ENCODE measurements around the gene PCID2.
A peak's percentile ranks its signal among the peaks of the same experiment; 100 is the strongest.
"Not testable (repeated sequence)": the region's sequence is repeated elsewhere in the genome, so short reads cannot be mapped to it uniquely, and the experiment has no call there.

The PCID2 gene

GRCh38 chr13:113169277-113170272 lies 38.9 kb downstream of the PCID2 start:
- H3K4me1 Mint-ChIP-seq (ENCODE audit: low read depth): peaks cover 27% of the 10 kb centered on the region
- no peak for DNase-seq
- no peaks in the 10 kb centered on the region for H3K27me3 Mint-ChIP-seq
- no peak overlapping the region for H3K4me3 Mint-ChIP-seq
- peaks cover 4% of the 10 kb centered on the region for H3K9me3 Mint-ChIP-seq
- peaks cover 71% of the 10 kb centered on the region for H3K36me3 Mint-ChIP-seq (ENCODE audit: low read depth)
- no peak overlapping the region for H3K27ac Mint-ChIP-seq

DNA sequence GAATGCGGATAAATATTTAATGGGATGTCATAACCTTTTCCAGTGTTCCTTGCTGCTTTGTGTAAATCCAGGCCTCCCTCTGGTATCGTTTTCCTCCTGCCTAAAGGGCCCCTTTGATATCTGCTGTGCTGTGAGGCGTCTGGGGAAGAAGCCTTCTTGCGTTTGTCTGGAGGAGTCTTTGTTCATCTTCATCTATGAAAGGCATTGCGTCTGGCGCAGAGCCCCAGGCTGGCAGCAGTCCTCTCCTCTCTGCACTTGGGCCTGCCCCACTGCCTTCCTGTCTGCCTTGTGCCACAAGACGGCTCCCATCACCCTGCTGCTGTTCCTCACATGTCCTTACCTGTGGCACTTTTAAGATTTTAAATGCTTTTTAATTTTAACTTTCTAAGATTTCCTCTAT lies 40.3 kb downstream of the PCID2 start:
- no peak overlapping the region for H3K27ac Mint-ChIP-seq

DNA sequence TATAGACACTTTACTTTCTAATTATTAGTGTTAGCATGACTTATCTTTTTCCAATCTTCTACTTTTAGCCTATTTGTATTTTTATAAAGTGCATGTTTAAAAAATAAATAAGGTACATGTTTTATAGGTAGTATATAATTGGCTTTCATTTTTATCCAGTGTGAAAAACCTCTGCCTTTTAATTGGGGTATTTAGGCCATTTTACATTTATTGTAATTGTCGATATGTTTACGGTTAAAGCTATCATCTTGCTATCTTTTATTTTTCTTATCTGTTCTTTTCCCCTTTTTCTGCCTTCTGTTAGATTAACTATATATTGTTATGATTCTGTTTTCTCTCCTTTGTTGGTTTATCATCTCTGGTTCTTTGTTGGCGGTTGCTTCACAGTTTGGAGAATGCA lies 40.9 kb downstream of the PCID2 start:
- peaks cover 34% of the 10 kb centered on the region for H3K4me1 Mint-ChIP-seq (ENCODE audit: low read depth)
- H3K36me3 Mint-ChIP-seq (ENCODE audit: low read depth): peaks cover 51% of the 10 kb centered on the region
- H3K27ac Mint-ChIP-seq: peak overlapping the region; percentile 3
- H3K4me3 Mint-ChIP-seq: no peak overlapping the region
- peaks cover 4% of the 10 kb centered on the region for H3K9me3 Mint-ChIP-seq
- no peak for DNase-seq
- peaks cover 6% of the 10 kb centered on the region for H3K27me3 Mint-ChIP-seq

More for the DNA sequence above, 40.3 kb downstream of the PCID2 start:
- no peak overlapping the region for H3K4me3 Mint-ChIP-seq
- no peak for DNase-seq
- H3K36me3 Mint-ChIP-seq (ENCODE audit: low read depth): peaks cover 58% of the 10 kb centered on the region
- H3K4me1 Mint-ChIP-seq (ENCODE audit: low read depth): peaks cover 31% of the 10 kb centered on the region
- H3K9me3 Mint-ChIP-seq: peaks cover 4% of the 10 kb centered on the region
- H3K27me3 Mint-ChIP-seq: peaks cover 5% of the 10 kb centered on the region

DNA sequence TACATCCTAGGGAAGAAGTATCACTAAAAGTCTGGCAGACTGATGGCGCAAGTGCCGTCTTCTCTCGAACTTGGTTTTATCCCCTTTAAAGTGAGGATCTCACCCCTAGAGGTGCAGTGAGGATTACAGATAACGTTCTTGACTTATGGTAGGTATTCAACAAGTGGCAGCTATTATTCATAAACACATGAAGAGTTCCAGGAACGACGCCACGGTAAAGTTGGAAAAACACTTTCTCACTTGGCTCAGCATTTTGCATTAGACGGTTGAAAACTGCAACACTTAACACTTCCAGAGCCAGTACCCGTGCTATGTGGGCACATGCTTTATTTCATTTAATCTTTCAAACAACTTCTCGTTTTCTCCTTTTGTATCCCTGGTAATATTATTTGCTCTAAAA lies 41.3 kb downstream of the PCID2 start:
- Mint-ChIP-seq H3K27ac (peak overlapping the region; percentile 3), H3K4me3 (no peak overlapping the region), H3K27me3 (peaks cover 6% of the 10 kb centered on the region), H3K36me3 (ENCODE audit: low read depth) (peaks cover 47% of the 10 kb centered on the region), H3K9me3 (peaks cover 4% of the 10 kb centered on the region), H3K4me1 (ENCODE audit: low read depth) (peaks cover 34% of the 10 kb centered on the region)
- DNase-seq: no peak

DNA sequence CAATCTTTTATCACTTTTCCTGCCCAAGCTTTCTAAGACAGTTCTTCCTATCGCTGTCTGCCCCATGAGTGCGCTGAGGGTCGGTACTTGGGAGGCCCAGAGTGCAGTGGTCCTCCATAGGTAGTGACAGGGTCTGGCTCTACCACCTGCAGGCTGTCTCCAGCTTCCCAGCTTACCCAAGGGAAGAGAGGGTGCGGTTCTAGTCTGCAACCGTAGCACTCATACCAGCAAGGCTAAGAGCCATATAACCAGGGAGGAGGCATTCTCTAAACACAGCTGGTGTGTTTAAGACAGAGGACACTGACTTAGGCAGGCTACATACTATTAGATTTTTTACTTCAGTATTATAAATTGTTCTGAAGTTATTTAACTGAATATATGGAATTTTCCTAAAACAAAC lies 41.8 kb downstream of the PCID2 start:
- peaks cover 6% of the 10 kb centered on the region for H3K27me3 Mint-ChIP-seq
- H3K36me3 Mint-ChIP-seq (ENCODE audit: low read depth): peaks cover 42% of the 10 kb centered on the region
- DNase-seq: no peak
- peaks cover 34% of the 10 kb centered on the region for H3K4me1 Mint-ChIP-seq (ENCODE audit: low read depth)
- H3K27ac Mint-ChIP-seq: no peak overlapping the region
- no peak overlapping the region for H3K4me3 Mint-ChIP-seq
- H3K9me3 Mint-ChIP-seq: peaks cover 4% of the 10 kb centered on the region

- peaks cover 38% of the 10 kb centered on the region for H3K36me3 Mint-ChIP-seq (ENCODE audit: low read depth)
- H3K4me3 Mint-ChIP-seq: no peak overlapping the region
- H3K27me3 Mint-ChIP-seq: peaks cover 6% of the 10 kb centered on the region
- peaks cover 34% of the 10 kb centered on the region for H3K4me1 Mint-ChIP-seq (ENCODE audit: low read depth)
- no peak overlapping the region for H3K27ac Mint-ChIP-seq
- peaks cover 4% of the 10 kb centered on the region for H3K9me3 Mint-ChIP-seq
- no peak for DNase-seq
Observed at GRCh38 chr13:113166266-113166665, 42.2 kb downstream of the PCID2 start.

- DNase-seq: no peak
- Mint-ChIP-seq H3K9me3 (peaks cover 4% of the 10 kb centered on the region), H3K4me1 (ENCODE audit: low read depth) (peaks cover 37% of the 10 kb centered on the region), H3K36me3 (ENCODE audit: low read depth) (peaks cover 23% of the 10 kb centered on the region), H3K27me3 (peaks cover 6% of the 10 kb centered on the region), H3K4me3 (no peak overlapping the region), H3K27ac (no peak overlapping the region)
Observed at GRCh38 chr13:113164492-113164891, 44.0 kb downstream of the PCID2 start.

DNA sequence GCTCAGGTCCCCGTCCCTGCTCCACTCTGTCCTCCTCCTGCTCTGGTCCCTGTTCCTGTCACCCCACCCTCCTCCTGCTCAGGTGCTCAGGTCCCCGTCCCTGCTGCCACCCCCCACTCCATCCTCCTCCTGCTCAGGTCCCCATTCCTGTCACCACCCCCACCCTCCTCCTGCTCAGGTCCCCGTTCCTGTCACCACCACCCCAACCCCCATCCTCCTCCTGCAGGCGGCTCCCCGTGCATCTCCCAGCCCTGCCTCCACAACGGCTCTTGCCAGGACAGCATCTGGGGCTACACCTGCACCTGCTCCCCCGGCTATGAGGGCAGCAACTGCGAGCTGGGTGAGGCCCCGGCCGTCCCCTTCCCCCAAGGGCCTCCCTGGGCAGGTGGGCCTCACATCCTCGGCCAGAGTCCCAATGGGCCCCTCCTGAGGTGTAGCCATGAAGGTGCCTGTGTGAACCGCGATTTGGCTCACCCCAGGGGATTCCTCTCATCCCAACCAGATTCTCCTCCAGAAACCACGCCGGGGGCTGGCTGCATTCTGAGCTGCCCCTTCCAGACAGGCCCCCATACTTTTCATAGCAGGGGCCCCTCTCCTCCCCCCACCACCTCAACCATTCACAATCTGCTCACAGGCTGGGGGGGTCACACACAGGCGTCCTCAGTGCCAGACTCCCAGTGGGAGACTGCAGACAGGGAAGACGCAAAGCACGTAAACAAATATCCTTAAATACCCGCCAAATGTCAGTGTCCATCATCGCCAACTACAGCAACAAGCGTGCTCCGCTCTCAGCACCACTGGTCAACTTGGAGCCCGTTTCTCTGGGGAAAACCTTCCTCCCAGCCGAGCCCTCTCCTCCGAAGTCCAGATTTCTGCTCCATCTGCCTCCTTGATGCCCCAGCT lies 45.4 kb downstream of the PCID2 start:
- peaks cover 9% of the 10 kb centered on the region for H3K36me3 Mint-ChIP-seq (ENCODE audit: low read depth)
- no peak overlapping the region for H3K4me3 Mint-ChIP-seq
- no peak overlapping the region for H3K27ac Mint-ChIP-seq
- peaks cover 6% of the 10 kb centered on the region for H3K27me3 Mint-ChIP-seq
- DNase-seq: no peak
- H3K4me1 Mint-ChIP-seq (ENCODE audit: low read depth): peaks cover 37% of the 10 kb centered on the region
- H3K9me3 Mint-ChIP-seq: no peaks in the 10 kb centered on the region

DNA sequence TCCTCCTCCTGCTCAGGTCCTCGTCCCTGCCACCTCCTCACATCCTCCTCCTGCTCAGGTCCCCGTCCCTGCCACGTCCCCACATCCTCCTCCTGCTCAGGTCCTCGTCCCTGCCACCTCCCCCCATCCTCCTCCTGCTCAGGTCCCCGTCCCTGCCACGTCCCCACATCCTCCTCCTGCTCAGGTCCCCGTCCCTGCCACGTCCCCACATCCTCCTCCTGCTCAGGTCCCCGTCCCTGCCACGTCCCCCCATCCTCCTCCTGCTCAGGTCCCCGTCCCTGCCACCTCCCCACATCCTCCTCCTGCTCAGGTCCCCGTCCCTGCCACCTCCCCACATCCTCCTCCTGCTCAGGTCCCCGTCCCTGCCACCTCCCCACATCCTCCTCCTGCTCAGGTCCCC lies 46.5 kb downstream of the PCID2 start:
- not testable (repeated sequence) for H3K4me3 Mint-ChIP-seq; DNase-seq; H3K36me3 Mint-ChIP-seq (ENCODE audit: low read depth); H3K9me3 Mint-ChIP-seq; H3K27ac Mint-ChIP-seq; H3K27me3 Mint-ChIP-seq
- H3K4me1 Mint-ChIP-seq (ENCODE audit: low read depth): peaks cover 35% of the 10 kb centered on the region

DNA sequence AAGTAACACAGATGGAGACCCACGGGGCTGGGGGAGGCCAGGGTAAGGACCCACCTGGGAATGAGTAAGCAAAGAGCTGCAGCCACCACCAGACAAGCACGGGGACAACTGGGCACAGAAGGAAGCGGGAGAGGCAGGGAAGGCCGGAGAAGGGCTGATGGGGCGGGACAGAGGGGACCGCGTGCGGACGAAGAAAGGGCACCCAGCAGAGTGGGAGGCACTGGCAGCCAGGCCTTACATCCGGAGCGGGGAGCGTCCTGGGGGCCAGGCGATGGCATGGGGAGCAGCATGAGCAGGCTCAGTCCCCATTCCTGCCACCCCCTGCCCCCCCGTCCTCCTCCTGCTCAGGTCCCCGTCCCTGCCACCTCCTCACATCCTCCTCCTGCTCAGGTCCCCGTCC lies 47.0 kb downstream of the PCID2 start:
- no peaks in the 10 kb centered on the region for H3K36me3 Mint-ChIP-seq (ENCODE audit: low read depth)

DNA sequence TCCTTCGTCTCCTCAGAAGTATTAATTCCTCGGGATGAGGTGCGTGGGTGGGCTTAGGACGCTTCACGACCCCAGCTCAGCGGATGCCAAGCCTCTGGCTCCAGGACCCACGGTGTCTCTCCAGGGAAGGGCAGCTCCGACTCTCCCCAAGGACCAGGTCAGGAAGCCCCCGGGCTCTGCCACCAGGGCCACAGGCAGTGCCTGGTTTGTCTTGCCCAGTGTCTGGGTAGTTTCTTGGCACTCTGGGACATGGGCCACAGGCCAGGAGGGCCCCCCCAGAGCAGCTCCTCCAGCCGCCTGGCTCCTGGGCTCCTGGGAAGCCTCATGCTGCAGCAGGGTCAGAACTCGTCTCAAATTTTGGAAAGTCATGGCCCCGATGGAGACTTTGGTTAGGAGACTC lies 47.5 kb downstream of the PCID2 start:
- peaks cover 27% of the 10 kb centered on the region for H3K4me1 Mint-ChIP-seq (ENCODE audit: low read depth)
- H3K4me3 Mint-ChIP-seq: peak overlapping the region; percentile 28
- H3K27ac Mint-ChIP-seq: peak overlapping the region; percentile 40
- DNase-seq: no peak
- peaks cover 6% of the 10 kb centered on the region for H3K27me3 Mint-ChIP-seq
- H3K9me3 Mint-ChIP-seq: peaks cover 3% of the 10 kb centered on the region
- H3K36me3 Mint-ChIP-seq (ENCODE audit: low read depth): no peaks in the 10 kb centered on the region

More for the DNA sequence above, 47.0 kb downstream of the PCID2 start:
- Mint-ChIP-seq H3K27ac (peak overlapping the region; percentile 40), H3K4me1 (ENCODE audit: low read depth) (peaks cover 31% of the 10 kb centered on the region), H3K9me3 (peaks cover under 1% of the 10 kb centered on the region), H3K27me3 (peaks cover 6% of the 10 kb centered on the region), H3K4me3 (peak overlapping the region; percentile 28)
- no peak for DNase-seq

DNA sequence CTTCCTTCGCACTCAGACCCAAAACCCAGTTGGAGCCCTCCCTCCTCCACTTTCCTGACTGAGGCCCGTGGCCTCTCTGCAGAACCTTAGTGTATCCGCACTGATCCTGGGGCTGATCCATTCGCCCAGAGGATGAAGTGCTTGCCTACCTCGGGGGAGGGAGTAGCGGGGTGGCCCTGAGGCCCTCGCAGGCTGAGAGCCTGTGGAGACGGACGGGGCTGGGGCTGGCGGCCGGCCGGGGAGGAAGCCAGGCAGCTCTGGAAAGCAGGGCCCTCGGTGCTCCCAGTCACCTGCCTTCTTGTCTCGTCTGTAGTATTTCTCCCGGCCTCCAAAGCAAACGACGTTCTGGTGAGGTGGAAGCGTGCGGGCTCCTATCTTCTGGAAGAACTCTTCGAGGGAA lies 48.8 kb downstream of the PCID2 start:
- Mint-ChIP-seq H3K4me1 (ENCODE audit: low read depth) (peaks cover 22% of the 10 kb centered on the region), H3K36me3 (ENCODE audit: low read depth) (no peaks in the 10 kb centered on the region), H3K4me3 (no peak overlapping the region), H3K27ac (no peak overlapping the region), H3K27me3 (peaks cover 6% of the 10 kb centered on the region), H3K9me3 (peaks cover 14% of the 10 kb centered on the region)
- DNase-seq: no peak

- DNase-seq: no peak
- Mint-ChIP-seq H3K36me3 (ENCODE audit: low read depth) (no peaks in the 10 kb centered on the region), H3K4me3 (no peak overlapping the region), H3K27me3 (peaks cover 6% of the 10 kb centered on the region), H3K9me3 (peaks cover 14% of the 10 kb centered on the region), H3K27ac (no peak overlapping the region), H3K4me1 (ENCODE audit: low read depth) (peaks cover 24% of the 10 kb centered on the region)
Observed at GRCh38 chr13:113158946-113159345, 49.5 kb downstream of the PCID2 start.

GRCh38 chr13:113157929-113158747 lies 50.3 kb downstream of the PCID2 start, which contains the start of gene PROZ:
PROZ (plus strand) TSS chr13:113158648; CDS start chr13:113158661, 13 bp downstream.
- Mint-ChIP-seq H3K9me3 (peaks cover 14% of the 10 kb centered on the region), H3K27me3 (peaks cover under 1% of the 10 kb centered on the region), H3K36me3 (ENCODE audit: low read depth) (no peaks in the 10 kb centered on the region), H3K4me3 (no peak within 1 kb of the TSS), H3K27ac (no peak within 1 kb of the TSS), H3K4me1 (ENCODE audit: low read depth) (peaks cover 24% of the 10 kb centered on the region)
- peak; percentile 19 for DNase-seq

Measured in activated T-cell treated with anti-CD3 and anti-CD28 coated beads, Interleukin-2, amount 50 U/mL, for 24 hours (primary cell).